Activated T-helper 2 cell treated with anti-CD3 and anti-CD28 coated beads, Interferon-gamma antibody, Interleukin-2, Interleukin-4, amounts not matched to agents 10 μg/mL and 5 μg/mL and 100 μg/mL, durations not matched to agents 14 hours and 24 hours and 36 hours (primary cell): ENCODE measurements around the gene CD244. TPM values are rescaled to one million over a fixed set of nuclear protein-coding genes. Genes with fewer than 3 reads are reported as not detected.
A peak's percentile ranks its signal among the peaks of the same experiment; 100 is the strongest.
"Not testable (repeated sequence)": the region's sequence is repeated elsewhere in the genome, so short reads cannot be mapped to it uniquely, and the experiment has no call there.

Experiments
- DNase-seq: peaks from one replicate; pipeline ENCODE4 v3.0.0; 2021; ENCODE audit warnings: low spot score
- H3K27ac Mint-ChIP-seq: one replicate; pipeline ENCODE4 v1.8.0; 2021; ENCODE audit warnings: mixed read lengths
- H3K27me3 Mint-ChIP-seq: one replicate; pipeline ENCODE4 v1.8.0; 2021; ENCODE audit warnings: low read depth, mixed read lengths
- H3K36me3 Mint-ChIP-seq: one replicate; pipeline ENCODE4 v1.8.0; 2021; ENCODE audit warnings: low read depth, mixed read lengths
- H3K4me1 Mint-ChIP-seq: one replicate; pipeline ENCODE4 v1.8.0; 2021; ENCODE audit warnings: low read depth, mixed read lengths
- H3K4me3 Mint-ChIP-seq: one replicate; pipeline ENCODE4 v1.8.0; 2021; ENCODE audit warnings: low read depth, mild to moderate bottlenecking, moderate library complexity, mixed read lengths
- H3K9me3 Mint-ChIP-seq: one replicate; pipeline ENCODE4 v1.8.0; 2021; ENCODE audit warnings: mixed read lengths
- intact Hi-C: fragments of 100-400 bp; cut with micrococcal nuclease; formaldehyde crosslinking; loops from one replicate; pipeline ENCODE4 v1.15.1; 2023
- total RNA-seq: library from RNA; stranded (reverse); gene quantifications from 2 replicates; pipeline ENCODE4 v1.2.3, GENCODE V29; 2022

Gene CD244
- total RNA-seq, 1 donor from 2014 or later: 0.32 TPM

- Mint-ChIP-seq H3K27ac (no peak overlapping the region), H3K9me3 (peaks cover 7% of the 10 kb centered on the region), H3K4me3 (no peak overlapping the region), H3K4me1 (peaks cover 65% of the 10 kb centered on the region), H3K27me3 (peaks cover 10% of the 10 kb centered on the region), H3K36me3 (peaks cover 31% of the 10 kb centered on the region)
- intact Hi-C loops: loop anchor here (2.0 to 5.0 kb wide), 3 partner anchors 37 to 327 kb away; no protein-coding TSS in a partner anchor
- DNase-seq: no peak
These were observed 63.0 kb downstream of the CD244 start for GRCh38 chr1:160799641-160800040.

GRCh38 chr1:160798439-160798838 lies 64.2 kb downstream of the CD244 start:
- Mint-ChIP-seq H3K4me3 (no peak overlapping the region), H3K27ac (no peak overlapping the region), H3K4me1 (peaks cover 68% of the 10 kb centered on the region), H3K9me3 (no peaks in the 10 kb centered on the region), H3K36me3 (peaks cover 22% of the 10 kb centered on the region), H3K27me3 (peaks cover 2% of the 10 kb centered on the region)
- no peak for DNase-seq
- intact Hi-C loops: loop anchor here (5.0 kb wide), 2 partner anchors 79 to 326 kb away; no protein-coding TSS in a partner anchor

- intact Hi-C loops: loop anchor here (2.0 to 5.0 kb wide), 3 partner anchors 31 to 326 kb away; no protein-coding TSS in a partner anchor
- Mint-ChIP-seq H3K27me3 (no peaks in the 10 kb centered on the region), H3K4me1 (peaks cover 68% of the 10 kb centered on the region), H3K9me3 (no peaks in the 10 kb centered on the region), H3K27ac (peak overlapping the region; percentile 25), H3K36me3 (peaks cover 18% of the 10 kb centered on the region), H3K4me3 (peak overlapping the region; percentile 27)
- DNase-seq: peak; percentile 55
These were observed 64.8 kb downstream of the CD244 start for GRCh38 chr1:160797861-160798273.

- Mint-ChIP-seq H3K27ac (peak overlapping the region; percentile 25), H3K4me3 (peak overlapping the region; percentile 75), H3K27me3 (no peaks in the 10 kb centered on the region), H3K4me1 (peaks cover 68% of the 10 kb centered on the region), H3K9me3 (no peaks in the 10 kb centered on the region), H3K36me3 (peaks cover 14% of the 10 kb centered on the region)
- no peak for DNase-seq
- intact Hi-C loops: loop anchor here (2.0 to 5.0 kb wide), 3 partner anchors 30 to 325 kb away; no protein-coding TSS in a partner anchor
These were observed 65.4 kb downstream of the CD244 start for GRCh38 chr1:160797271-160797709.

GRCh38 chr1:160795951-160796383 lies 66.7 kb downstream of the CD244 start, which contains the start of gene LY9:
LY9 (plus strand) TSS chr1:160796174; CDS start chr1:160796188, 14 bp downstream.
- H3K27ac Mint-ChIP-seq: peak within 1 kb of the TSS; percentile 80
- H3K4me3 Mint-ChIP-seq: peak within 1 kb of the TSS; percentile 75
- no peaks in the 10 kb centered on the region for H3K9me3 Mint-ChIP-seq
- intact Hi-C loops: loop anchor here (1.0 to 5.0 kb wide), 4 partner anchors 14 to 324 kb away; no protein-coding TSS in a partner anchor
- H3K27me3 Mint-ChIP-seq: no peaks in the 10 kb centered on the region
- H3K4me1 Mint-ChIP-seq: peaks cover 62% of the 10 kb centered on the region
- peaks cover 6% of the 10 kb centered on the region for H3K36me3 Mint-ChIP-seq
- DNase-seq: peak; percentile 79

- no peak for DNase-seq
- Mint-ChIP-seq H3K27me3 (no peaks in the 10 kb centered on the region), H3K9me3 (no peaks in the 10 kb centered on the region), H3K27ac (no peak overlapping the region), H3K4me1 (peaks cover 48% of the 10 kb centered on the region), H3K36me3 (peaks cover 5% of the 10 kb centered on the region), H3K4me3 (no peak overlapping the region)
- intact Hi-C loops: no loop called here
These were observed 68.3 kb downstream of the CD244 start for GRCh38 chr1:160794376-160794775.

- no peak for DNase-seq
- H3K27ac Mint-ChIP-seq: no peak overlapping the region
- H3K36me3 Mint-ChIP-seq: no peaks in the 10 kb centered on the region
- H3K9me3 Mint-ChIP-seq: no peaks in the 10 kb centered on the region
- intact Hi-C loops: no loop called here
- no peak overlapping the region for H3K4me3 Mint-ChIP-seq
- H3K27me3 Mint-ChIP-seq: peaks cover 5% of the 10 kb centered on the region
- H3K4me1 Mint-ChIP-seq: peaks cover 8% of the 10 kb centered on the region
These were observed 72.7 kb downstream of the CD244 start for GRCh38 chr1:160789702-160790611.

GRCh38 chr1:160789051-160789701 lies 73.5 kb downstream of the CD244 start:
- no peak for DNase-seq
- intact Hi-C loops: no loop called here
- Mint-ChIP-seq H3K27ac (no peak overlapping the region), H3K9me3 (no peaks in the 10 kb centered on the region), H3K4me3 (no peak overlapping the region), H3K36me3 (no peaks in the 10 kb centered on the region), H3K4me1 (peaks cover 1% of the 10 kb centered on the region), H3K27me3 (peaks cover 7% of the 10 kb centered on the region)

GRCh38 chr1:160782988-160783765 lies 79.5 kb downstream of the CD244 start:
- intact Hi-C loops: loop anchor here (1.0 kb wide), 1 partner anchor 13 kb away; the partner anchor contains the start of gene LY9
- H3K4me1 Mint-ChIP-seq: peaks cover 18% of the 10 kb centered on the region
- H3K4me3 Mint-ChIP-seq, H3K9me3 Mint-ChIP-seq, H3K27me3 Mint-ChIP-seq, H3K36me3 Mint-ChIP-seq, DNase-seq, H3K27ac Mint-ChIP-seq: not testable (repeated sequence)

GRCh38 chr1:160781914-160782689 lies 80.6 kb downstream of the CD244 start:
- H3K27ac Mint-ChIP-seq: peak overlapping the region; percentile 43
- H3K36me3 Mint-ChIP-seq: no peaks in the 10 kb centered on the region
- no peak overlapping the region for H3K4me3 Mint-ChIP-seq
- H3K27me3 Mint-ChIP-seq: peaks cover 7% of the 10 kb centered on the region
- H3K4me1 Mint-ChIP-seq: peaks cover 23% of the 10 kb centered on the region
- intact Hi-C loops: loop anchor here (1.0 kb wide), 1 partner anchor 14 kb away; the partner anchor contains the start of gene LY9
- H3K9me3 Mint-ChIP-seq: no peaks in the 10 kb centered on the region
- DNase-seq: peak; percentile 26

- peak overlapping the region; percentile 18 for H3K27ac Mint-ChIP-seq
- intact Hi-C loops: no loop called here
- no peak for DNase-seq
- no peak overlapping the region for H3K4me3 Mint-ChIP-seq
- peaks cover 23% of the 10 kb centered on the region for H3K4me1 Mint-ChIP-seq
- peaks cover 6% of the 10 kb centered on the region for H3K27me3 Mint-ChIP-seq
- no peaks in the 10 kb centered on the region for H3K9me3 Mint-ChIP-seq
- no peaks in the 10 kb centered on the region for H3K36me3 Mint-ChIP-seq
These were observed 81.4 kb downstream of the CD244 start for GRCh38 chr1:160781186-160781766.
